WERI-Rb-1 (cell line): ENCODE measurements around the gene COL13A1.

Experiments
- DNase-seq: peaks from one replicate; pipeline ENCODE4 v3.0.0-alpha.2; 2020
- H3K27ac ChIP-seq: fragments of 250-450 bp; sonication (Bioruptor Pico); 2 replicates; pipeline ENCODE4 v1.5.1; 2020; ENCODE audit warnings: mild to moderate bottlenecking, moderate library complexity
- H3K27me3 ChIP-seq: fragments of 250-450 bp; sonication (Bioruptor Pico); 2 replicates; pipeline ENCODE4 v1.5.1; 2021; ENCODE audit warnings: mild to moderate bottlenecking, low read depth, moderate library complexity; ENCODE audit not compliant: insufficient read depth, severe bottlenecking
- H3K36me3 ChIP-seq: fragments of 250-450 bp; sonication (Bioruptor Pico); 2 replicates; pipeline ENCODE4 v1.5.1; 2020; ENCODE audit warnings: mild to moderate bottlenecking, moderate library complexity
- H3K4me3 ChIP-seq: 2 replicates; pipeline ENCODE4 v1.5.1; 2011; ENCODE audit warnings: low read depth, mild to moderate bottlenecking, control low read depth, low read length
- H3K9me3 ChIP-seq: fragments of 250-450 bp; sonication (Bioruptor Pico); 2 replicates; pipeline ENCODE4 v1.5.1; 2021; ENCODE audit warnings: mild to moderate bottlenecking, moderate library complexity; ENCODE audit not compliant: severe bottlenecking
- TF ChIP-seq, protein P1 (sequence below): IDR thresholded peaks from 2 replicates; pipeline ENCODE4 v1.5.1; 2011; ENCODE audit warnings: low read depth, mild to moderate bottlenecking, control low read depth, inconsistent platforms, low read length

The COL13A1 gene

DNA sequence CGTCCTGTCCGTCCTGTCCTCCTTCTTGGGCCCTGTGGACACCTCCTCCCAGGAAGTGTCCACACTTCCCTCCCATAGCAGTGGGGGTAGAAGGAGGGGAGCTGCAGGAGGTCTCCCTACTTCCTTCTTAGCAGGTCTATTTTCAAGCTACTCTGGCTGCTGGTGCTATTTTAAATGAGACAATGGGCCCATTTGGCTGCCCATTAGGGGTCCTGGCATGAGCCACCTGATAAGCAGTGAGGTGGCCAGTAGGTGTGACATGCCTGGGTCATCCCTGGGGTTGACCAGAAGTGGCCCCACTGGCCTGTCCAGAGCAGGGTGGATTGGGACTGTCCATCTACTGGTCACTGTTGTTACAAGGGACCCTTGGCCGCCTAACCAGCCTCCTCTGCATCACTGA, 75.2 kb downstream of the COL13A1 start:
- Histone ChIP-seq H3K36me3 (no peaks in the 10 kb centered on the region), H3K4me3 (no peak overlapping the region), H3K9me3 (no peaks in the 10 kb centered on the region), H3K27me3 (no peaks in the 10 kb centered on the region), H3K27ac (no peak overlapping the region)
- TF ChIP-seq, protein P1, sequence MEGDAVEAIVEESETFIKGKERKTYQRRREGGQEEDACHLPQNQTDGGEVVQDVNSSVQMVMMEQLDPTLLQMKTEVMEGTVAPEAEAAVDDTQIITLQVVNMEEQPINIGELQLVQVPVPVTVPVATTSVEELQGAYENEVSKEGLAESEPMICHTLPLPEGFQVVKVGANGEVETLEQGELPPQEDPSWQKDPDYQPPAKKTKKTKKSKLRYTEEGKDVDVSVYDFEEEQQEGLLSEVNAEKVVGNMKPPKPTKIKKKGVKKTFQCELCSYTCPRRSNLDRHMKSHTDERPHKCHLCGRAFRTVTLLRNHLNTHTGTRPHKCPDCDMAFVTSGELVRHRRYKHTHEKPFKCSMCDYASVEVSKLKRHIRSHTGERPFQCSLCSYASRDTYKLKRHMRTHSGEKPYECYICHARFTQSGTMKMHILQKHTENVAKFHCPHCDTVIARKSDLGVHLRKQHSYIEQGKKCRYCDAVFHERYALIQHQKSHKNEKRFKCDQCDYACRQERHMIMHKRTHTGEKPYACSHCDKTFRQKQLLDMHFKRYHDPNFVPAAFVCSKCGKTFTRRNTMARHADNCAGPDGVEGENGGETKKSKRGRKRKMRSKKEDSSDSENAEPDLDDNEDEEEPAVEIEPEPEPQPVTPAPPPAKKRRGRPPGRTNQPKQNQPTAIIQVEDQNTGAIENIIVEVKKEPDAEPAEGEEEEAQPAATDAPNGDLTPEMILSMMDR = no peak
- no peak for DNase-seq

DNA sequence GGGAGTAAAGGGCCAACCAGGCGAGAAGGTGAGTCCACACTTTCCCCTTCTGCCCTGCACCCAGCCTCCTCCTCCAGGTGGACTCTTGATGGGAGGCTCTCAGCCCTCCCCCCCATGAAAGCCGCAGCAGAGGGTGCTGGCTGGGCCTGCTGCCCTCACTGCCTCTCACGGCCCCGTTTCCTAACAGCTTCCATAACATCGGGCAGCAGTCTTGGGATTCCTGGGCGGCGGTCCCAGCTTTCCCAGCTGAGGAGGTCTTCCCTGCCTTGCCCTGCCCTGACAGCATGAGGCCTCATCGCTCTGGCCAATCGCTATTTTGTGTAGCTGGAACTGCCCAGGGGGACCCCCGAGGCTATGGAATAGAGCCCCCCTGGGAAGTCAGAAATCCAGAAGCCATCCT, 76.3 kb downstream of the COL13A1 start:
- TF ChIP-seq, protein P1 = no peak
- H3K4me3 ChIP-seq = no peak overlapping the region
- DNase-seq = no peak
- H3K27ac ChIP-seq = no peak overlapping the region
- H3K36me3 ChIP-seq = no peaks in the 10 kb centered on the region
- H3K27me3 ChIP-seq = no peaks in the 10 kb centered on the region
- no peaks in the 10 kb centered on the region for H3K9me3 ChIP-seq

DNA sequence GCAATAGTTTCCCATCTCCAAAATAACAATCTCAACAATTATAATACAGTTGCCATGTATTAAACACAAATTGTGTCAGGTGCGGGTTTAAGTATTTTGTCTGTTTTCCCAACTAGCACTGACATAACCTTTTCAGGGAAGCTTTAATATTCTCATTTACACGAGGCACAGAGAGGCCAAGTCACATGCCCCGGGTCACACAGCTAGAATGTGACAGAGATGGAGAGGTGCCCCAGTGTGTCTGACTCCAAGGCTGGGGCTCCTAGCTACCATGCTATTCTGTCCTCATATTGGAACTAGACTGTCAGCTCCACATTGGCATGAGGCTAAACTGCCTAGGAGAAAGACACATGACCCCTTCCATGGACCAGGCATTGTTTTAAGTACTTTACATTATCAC, 77.2 kb downstream of the COL13A1 start:
- TF ChIP-seq, protein P1 = no peak
- H3K9me3 ChIP-seq = no peaks in the 10 kb centered on the region
- no peak overlapping the region for H3K27ac ChIP-seq
- DNase-seq = no peak
- H3K27me3 ChIP-seq = no peaks in the 10 kb centered on the region
- no peak overlapping the region for H3K4me3 ChIP-seq
- H3K36me3 ChIP-seq = no peaks in the 10 kb centered on the region

DNA sequence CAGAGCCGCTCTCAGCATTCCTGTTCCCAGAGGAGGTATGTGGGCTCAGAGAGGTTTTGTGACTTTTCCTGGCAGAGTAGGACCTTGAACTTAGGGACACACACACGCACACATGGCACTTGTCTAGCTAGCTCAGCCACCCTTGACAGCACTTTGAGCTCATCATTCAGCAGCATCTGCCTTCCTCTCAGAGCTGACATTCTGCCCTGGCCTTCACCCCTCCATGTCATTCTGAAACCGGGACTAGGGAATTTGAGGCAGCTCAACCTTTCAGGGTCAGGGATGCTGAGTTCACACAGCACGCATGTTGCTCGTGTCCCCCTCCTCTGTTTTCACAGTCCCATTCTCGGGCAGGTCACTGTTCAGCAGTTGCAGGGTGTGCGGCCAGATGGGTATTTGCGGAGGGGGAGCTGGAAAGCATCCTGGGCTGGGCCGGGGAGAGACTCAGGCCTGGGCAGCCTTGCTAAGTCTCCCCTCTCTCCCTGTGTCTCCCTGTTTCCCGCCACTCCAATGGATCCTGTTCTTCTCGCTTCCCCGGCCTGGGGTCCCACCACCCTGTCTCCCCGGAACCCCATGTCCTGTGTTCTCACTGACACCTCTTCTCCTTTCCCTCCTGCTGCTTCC, 78.0 kb downstream of the COL13A1 start:
- no peaks in the 10 kb centered on the region for H3K9me3 ChIP-seq
- TF ChIP-seq, protein P1 = no peak
- no peak for DNase-seq
- no peak overlapping the region for H3K27ac ChIP-seq
- H3K4me3 ChIP-seq = no peak overlapping the region
- no peaks in the 10 kb centered on the region for H3K36me3 ChIP-seq
- no peaks in the 10 kb centered on the region for H3K27me3 ChIP-seq

DNA sequence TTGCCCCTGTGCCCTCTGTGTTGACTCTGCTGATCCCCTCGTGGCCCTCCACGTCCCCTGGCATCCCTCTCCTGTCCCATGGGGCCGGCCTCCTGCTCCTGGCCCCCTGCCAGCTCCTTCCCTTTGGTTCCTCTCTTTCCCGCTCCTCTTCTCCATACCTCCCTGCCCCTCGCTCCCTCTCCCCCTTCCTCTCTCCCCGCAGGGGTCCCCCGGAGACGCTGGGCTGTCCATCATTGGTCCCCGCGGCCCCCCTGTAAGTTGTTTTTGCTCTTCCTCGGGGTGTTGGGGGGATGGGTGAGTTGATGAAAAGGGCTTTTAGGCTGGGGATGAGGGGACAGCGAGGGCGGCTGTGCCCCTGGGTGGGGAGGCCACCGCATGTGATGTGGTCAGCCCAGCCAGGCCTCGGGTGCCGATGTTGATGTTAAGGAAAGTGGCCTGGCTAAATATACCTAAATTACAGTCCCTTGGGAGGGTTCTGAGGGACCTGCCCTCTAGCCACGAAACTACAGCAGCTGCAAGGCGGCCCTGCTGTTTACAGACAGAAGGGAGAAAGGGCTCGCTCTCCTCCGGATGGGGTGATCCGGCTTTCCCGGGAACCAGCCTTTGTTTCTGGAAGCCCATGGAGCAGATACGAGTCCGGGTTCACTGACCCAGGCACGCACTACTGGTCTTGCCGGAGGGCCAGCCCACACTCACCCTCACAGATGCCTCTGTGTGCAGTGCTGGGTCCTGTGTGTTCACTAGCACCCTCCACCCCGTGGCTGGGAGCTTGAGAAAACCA, 78.8 kb downstream of the COL13A1 start:
- Histone ChIP-seq H3K4me3 (no peak overlapping the region), H3K9me3 (no peaks in the 10 kb centered on the region), H3K27me3 (no peaks in the 10 kb centered on the region), H3K36me3 (no peaks in the 10 kb centered on the region), H3K27ac (no peak overlapping the region)
- TF ChIP-seq, protein P1 = no peak
- DNase-seq = no peak

DNA sequence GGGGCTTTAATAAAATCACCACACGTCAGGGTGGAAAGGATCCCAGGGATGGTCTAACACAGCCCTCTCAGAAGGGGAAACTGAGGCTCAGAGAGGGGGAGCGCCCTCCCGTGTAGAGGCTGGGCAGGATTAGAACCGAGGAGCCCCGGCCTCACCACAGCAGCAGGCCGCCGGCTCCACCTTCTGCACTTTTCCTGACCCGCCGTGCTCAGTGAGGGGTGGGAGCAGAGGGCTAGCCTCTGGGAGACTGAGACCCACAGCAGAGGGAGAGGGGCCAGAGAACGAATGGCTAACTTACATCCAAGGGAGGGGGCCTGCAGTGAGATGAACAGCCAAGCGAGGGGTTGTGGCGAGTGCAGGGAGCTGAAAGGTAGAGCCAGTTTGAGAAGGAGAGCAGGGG, 79.5 kb downstream of the COL13A1 start:
- Histone ChIP-seq H3K4me3 (no peak overlapping the region), H3K36me3 (no peaks in the 10 kb centered on the region), H3K9me3 (no peaks in the 10 kb centered on the region), H3K27me3 (no peaks in the 10 kb centered on the region), H3K27ac (no peak overlapping the region)
- TF ChIP-seq, protein P1 = no peak
- DNase-seq = no peak
